Transverse colon (tissue), 4 donors: ENCODE measurements around the gene EPHA4. TPM values are rescaled to one million over a fixed set of nuclear protein-coding genes. Genes with fewer than 3 reads are reported as not detected.

ENCODE experiments used
- DNase-seq: peaks from one replicate; pipeline ENCODE4 v3.0.0-alpha.2; 2019
- H3K27ac ChIP-seq, 4 donors: fragments of 200-600 bp; sonication (generic); 2 replicates each; pipeline ENCODE4 v1.5.1; 2016 to 2018; ENCODE audit warnings: inconsistent platforms in 4 of 4
- H3K27me3 ChIP-seq: fragments of 200-600 bp; sonication (generic); 2 replicates; pipeline ENCODE4 v1.5.1; 2017; ENCODE audit warnings: inconsistent platforms
- H3K36me3 ChIP-seq, 4 donors: fragments of 200-600 bp; sonication (generic); 2 replicates each; pipeline ENCODE4 v1.5.1; 2017 to 2019; ENCODE audit warnings: inconsistent platforms in 4 of 4
- H3K4me1 ChIP-seq, 4 donors: fragments of 200-600 bp; sonication (generic); 2 replicates each; pipeline ENCODE4 v1.5.1; 2017 to 2020; ENCODE audit warnings: inconsistent platforms in 4 of 4
- H3K4me3 ChIP-seq, 4 donors: fragments of 200-600 bp; sonication (generic); 1 replicate in 1 of 4; 2 replicates in 3 of 4; pipeline versions ENCODE4 v1.5.1 to v1.6.1; 2017 to 2019; ENCODE audit warnings: inconsistent platforms in 4 of 4
- H3K9me3 ChIP-seq, 2 donors: fragments of 200-600 bp; sonication (generic); 2 replicates each; pipeline ENCODE4 v1.5.1; 2017 to 2019; ENCODE audit warnings: inconsistent platforms in 2 of 2
- CTCF ChIP-seq, 5 experiments: fragments of 200-600 bp in 3 of 5; fragments of 450-650 bp in 2 of 5; sonication (generic) in 3 of 5; IDR thresholded peaks; 1 replicate in 2 of 5; 2 replicates in 3 of 5; pipeline ENCODE4 v1.5.1; 2016 to 2017; ENCODE audit warnings: antibody characterized with exemption in 5 of 5, inconsistent platforms in 3 of 5, mild to moderate bottlenecking in 2 of 5, moderate library complexity in 1 of 5
- EP300 ChIP-seq: sonication (generic); formaldehyde crosslinking; IDR thresholded peaks from one replicate; pipeline ENCODE4 v1.6.1; 2017; ENCODE audit warnings: antibody characterized with exemption, low read depth
- POLR2A ChIP-seq: fragments of 450-650 bp; IDR thresholded peaks from one replicate; pipeline ENCODE4 v1.6.1; 2016; ENCODE audit warnings: antibody characterized with exemption, mild to moderate bottlenecking, moderate library complexity
- POLR2AphosphoS5 ChIP-seq, 3 donors: sonication (generic); formaldehyde crosslinking; IDR thresholded peaks; one replicate each; pipeline ENCODE4 v1.6.1; 2016; ENCODE audit warnings: antibody characterized with exemption in 3 of 3
- WGBS, 2 donors: methylation state at CpG; one replicate each; pipeline ENCODE4 v1.1.5; 2018; ENCODE audit warnings: low coverage in 1 of 2; 5-methylcytosine and 5-hydroxymethylcytosine counted together
- in situ Hi-C, 4 donors: fragments of 200-750 bp; cut with MboI; loops; one replicate each; pipeline versions ENCODE4 v1.15.0 to v1.15.1; 2017; ENCODE audit warnings: low sequenced_read_pairs in 3 of 4, low pct_ligation_motif_present in 1 of 4, low pct_unique_long_range_greater_than_20kb in 1 of 4
- intact Hi-C: fragments of 100-400 bp; cut with DNase I; formaldehyde crosslinking; loops from one replicate; pipeline ENCODE4 v1.15.1; 2023; ENCODE audit warnings: low total_unique reads
- total RNA-seq, 4 donors: library from RNA; depleted of rRNA; stranded (reverse); fragments of >200 nt; gene quantifications; one replicate each; pipeline ENCODE4 v1.1.0, GENCODE V29; 2016

The EPHA4 gene
- total RNA-seq, 4 donors from 2014 or later = 1.5 to 21.0 (median 13.8) TPM

GRCh38 chr2:221443645-221444044 is 128.5 kb downstream of the EPHA4 start:
- in situ Hi-C loops = no loop called here

GRCh38 chr2:221442128-221442527 is 130.0 kb downstream of the EPHA4 start:
- 92 to 96% methylated on average over 4 of the region's 4 CpGs for WGBS, 2 donors
- no peaks in the 10 kb centered on the region for H3K9me3 ChIP-seq
- TF ChIP-seq EP300 = no peak
- TF ChIP-seq CTCF (IDR thresholded peaks at IDR 0.05) = no peak
- no peak for TF ChIP-seq POLR2AphosphoS5 (IDR thresholded peaks at IDR 0.05)
- TF ChIP-seq POLR2A = no peak
- H3K36me3 ChIP-seq = no peaks in the 10 kb centered on the region
- intact Hi-C loops = no loop called here
- H3K27me3 ChIP-seq = no peaks in the 10 kb centered on the region
- no peak for DNase-seq
- no peak overlapping the region for H3K4me3 ChIP-seq
- peaks cover 3 to 10% (median 7%) of the 10 kb centered on the region in 4 donors for H3K4me1 ChIP-seq
- in situ Hi-C loops = no loop called here
- H3K27ac ChIP-seq = no peak overlapping the region

More at GRCh38 chr2:221443645-221444044, 128.5 kb downstream of the EPHA4 start:
- Histone ChIP-seq H3K27ac (no peak overlapping the region), H3K4me3 (no peak overlapping the region), H3K27me3 (no peaks in the 10 kb centered on the region), H3K4me1 (peaks cover 3 to 10% (median 7%) of the 10 kb centered on the region in 4 donors), H3K9me3 (no peaks in the 10 kb centered on the region), H3K36me3 (no peaks in the 10 kb centered on the region)
- no peak for DNase-seq
- 79% methylated on average over 1 of the region's 1 CpG for WGBS, 2 donors
- intact Hi-C loops = no loop called here
- TF ChIP-seq POLR2A (no peak), POLR2AphosphoS5 (IDR thresholded peaks at IDR 0.05) (no peak), EP300 (no peak), CTCF (IDR thresholded peaks at IDR 0.05) (no peak)

GRCh38 chr2:221439761-221440479 is 132.2 kb downstream of the EPHA4 start:
- H3K36me3 ChIP-seq = no peaks in the 10 kb centered on the region
- no peak for TF ChIP-seq POLR2AphosphoS5 (IDR thresholded peaks at IDR 0.05)
- no peak for TF ChIP-seq POLR2A
- TF ChIP-seq EP300 = no peak
- TF ChIP-seq CTCF (IDR thresholded peaks at IDR 0.05) = no peak
- peaks cover 3 to 10% (median 7%) of the 10 kb centered on the region in 4 donors for H3K4me1 ChIP-seq
- in situ Hi-C loops = no loop called here
- no peak for DNase-seq
- H3K27ac ChIP-seq = no peak overlapping the region
- no peaks in the 10 kb centered on the region for H3K9me3 ChIP-seq
- intact Hi-C loops = no loop called here
- H3K27me3 ChIP-seq = no peaks in the 10 kb centered on the region
- WGBS, 2 donors = 69 to 78% methylated on average over 11 of the region's 11 CpGs
- H3K4me3 ChIP-seq = no peak overlapping the region

GRCh38 chr2:221437056-221437455 is 135.0 kb downstream of the EPHA4 start:
- Histone ChIP-seq H3K4me1 (peaks cover 0 to 3% (median 0%) of the 10 kb centered on the region in 4 donors), H3K9me3 (no peaks in the 10 kb centered on the region), H3K27me3 (no peaks in the 10 kb centered on the region), H3K27ac (no peak overlapping the region), H3K4me3 (no peak overlapping the region), H3K36me3 (peaks cover 0 to 6% (median 0%) of the 10 kb centered on the region in 4 donors)
- 86 to 100% methylated on average over 1 to 3 of the region's 3 CpGs for WGBS, 2 donors
- in situ Hi-C loops (no loop called here), intact Hi-C loops (no loop called here)
- DNase-seq = no peak
- TF ChIP-seq EP300 = no peak
- no peak for TF ChIP-seq POLR2AphosphoS5 (IDR thresholded peaks at IDR 0.05)
- no peak for TF ChIP-seq POLR2A
- TF ChIP-seq CTCF (IDR thresholded peaks at IDR 0.05) = no peak
